Inflammatory macrophage treated with lipopolysaccharide for 1 hour (primary cell): ENCODE results near the gene NDUFS7.

ENCODE experiments used
- DNase-seq, 2 donors: peaks; one replicate each; pipeline ENCODE4 v3.0.0-alpha.2; 2020 to 2022

NDUFS7 gene

GRCh38 chr19:1386945-1387683 lies 3.4 kb downstream of the NDUFS7 start:
- no peak for DNase-seq

DNA sequence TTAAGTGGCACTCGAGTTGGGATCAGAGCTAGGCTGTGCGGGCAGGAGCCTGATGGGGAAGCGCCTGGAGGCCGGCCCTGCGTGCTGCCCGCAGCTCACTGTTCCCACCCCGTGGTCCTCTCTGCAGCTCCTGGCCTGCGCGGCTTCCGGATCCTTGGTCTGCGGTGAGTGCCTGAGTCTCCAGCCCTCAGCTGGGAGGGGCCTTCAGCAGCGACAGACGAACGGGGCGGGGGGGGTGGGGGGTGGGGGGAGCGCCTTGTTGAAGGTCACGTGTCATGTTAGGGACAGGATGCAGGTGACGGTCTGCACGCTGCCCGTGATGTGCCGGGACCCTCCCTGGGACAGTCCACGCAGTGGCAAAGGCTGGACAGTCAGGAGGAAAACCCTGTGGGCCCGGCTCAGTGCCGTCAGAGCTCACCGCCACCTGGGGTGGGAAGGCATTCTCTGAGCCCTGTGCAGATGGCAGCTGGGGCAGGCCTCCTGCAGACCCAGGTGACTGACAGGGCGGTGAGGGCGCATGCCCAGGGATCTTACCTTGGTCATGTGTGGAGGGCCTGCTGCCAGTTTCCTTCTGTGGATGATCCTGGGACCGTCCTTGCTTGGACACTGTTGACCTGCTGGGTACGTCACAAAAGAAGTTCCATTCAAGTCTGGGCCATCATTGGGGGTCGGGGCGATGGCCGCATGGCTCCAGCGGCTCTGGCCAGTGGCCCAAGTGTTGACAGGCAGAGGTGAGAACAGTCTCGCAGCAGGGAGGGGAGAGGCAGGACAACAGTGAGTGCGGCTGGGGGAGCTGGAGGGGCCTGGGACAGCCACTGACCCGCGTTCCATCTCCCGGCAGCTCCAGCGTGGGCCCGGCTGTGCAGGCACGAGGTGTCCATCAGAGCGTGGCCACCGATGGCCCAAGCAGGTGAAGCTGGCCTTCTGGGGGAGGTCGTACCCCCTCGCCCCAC lies 4.3 kb downstream of the NDUFS7 start:
- DNase-seq = no peak

GRCh38 chr19:1388637-1389026 lies 4.9 kb downstream of the NDUFS7 start:
- DNase-seq = no peak

DNA sequence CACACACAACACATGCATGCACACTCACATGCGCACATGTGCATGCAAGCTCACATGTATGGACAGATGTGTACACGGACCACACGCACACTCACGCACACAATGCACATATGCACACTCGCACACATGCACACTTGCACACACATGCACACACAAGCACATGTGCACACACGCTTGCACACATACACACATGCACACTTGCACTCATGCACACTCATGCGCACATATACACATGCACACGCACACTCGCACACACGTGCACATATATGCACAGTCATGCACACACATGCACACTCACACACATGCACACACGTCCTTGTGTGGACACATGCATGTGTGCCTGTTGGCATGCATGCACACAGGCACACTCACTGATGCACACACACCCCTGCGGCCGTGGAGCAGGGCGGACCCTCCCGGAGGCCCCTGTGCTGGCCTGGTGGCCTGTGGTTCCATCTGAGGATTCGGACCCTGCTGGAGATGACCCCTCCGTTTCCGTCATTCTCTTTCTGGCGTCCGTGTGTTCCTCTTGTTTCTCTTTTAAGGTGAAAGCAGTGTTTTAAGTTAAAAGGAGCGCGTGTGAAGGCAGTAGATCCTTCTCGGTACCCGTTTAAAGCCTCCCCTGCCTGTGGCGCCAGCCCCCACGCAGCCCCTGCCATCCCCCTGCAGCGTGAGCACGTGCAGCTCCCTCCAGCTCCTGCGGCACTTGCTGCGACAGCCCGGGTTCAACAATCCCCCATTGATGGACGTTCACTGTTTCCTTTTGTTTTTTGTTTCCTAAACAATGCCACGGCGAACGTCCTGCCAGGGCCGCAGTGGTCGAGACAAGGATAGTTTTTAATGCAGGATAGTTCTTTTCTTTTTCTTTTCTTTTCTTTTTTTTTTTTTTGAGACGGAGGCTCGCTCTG lies 5.6 kb downstream of the NDUFS7 start:
- DNase-seq = no peak

DNA sequence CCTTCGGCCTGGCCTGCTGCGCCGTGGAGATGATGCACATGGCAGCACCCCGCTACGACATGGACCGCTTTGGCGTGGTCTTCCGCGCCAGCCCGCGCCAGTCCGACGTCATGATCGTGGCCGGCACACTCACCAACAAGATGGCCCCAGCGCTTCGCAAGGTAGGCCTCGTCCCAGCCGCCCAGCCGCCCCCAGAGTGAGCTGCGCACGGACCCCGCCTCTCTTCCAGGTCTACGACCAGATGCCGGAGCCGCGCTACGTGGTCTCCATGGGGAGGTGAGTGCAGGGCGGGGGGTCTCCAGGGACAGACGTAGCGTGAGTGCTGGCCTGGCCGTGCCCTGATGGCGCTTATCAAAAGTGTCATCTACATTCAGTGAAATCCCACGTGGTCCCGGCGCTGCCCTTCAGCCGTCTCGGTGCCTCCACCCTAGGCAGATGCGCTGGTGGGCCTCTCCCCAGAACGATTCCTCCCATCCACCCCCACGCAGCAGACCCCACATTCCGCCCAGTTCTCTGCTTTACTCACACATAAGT lies 7.2 kb downstream of the NDUFS7 start:
- DNase-seq = no peak

GRCh38 chr19:1392407-1392806 lies 8.7 kb downstream of the NDUFS7 start:
- no peak for DNase-seq

- DNase-seq = no peak
These were observed 9.3 kb downstream of the NDUFS7 start for GRCh38 chr19:1392939-1393530.

DNA sequence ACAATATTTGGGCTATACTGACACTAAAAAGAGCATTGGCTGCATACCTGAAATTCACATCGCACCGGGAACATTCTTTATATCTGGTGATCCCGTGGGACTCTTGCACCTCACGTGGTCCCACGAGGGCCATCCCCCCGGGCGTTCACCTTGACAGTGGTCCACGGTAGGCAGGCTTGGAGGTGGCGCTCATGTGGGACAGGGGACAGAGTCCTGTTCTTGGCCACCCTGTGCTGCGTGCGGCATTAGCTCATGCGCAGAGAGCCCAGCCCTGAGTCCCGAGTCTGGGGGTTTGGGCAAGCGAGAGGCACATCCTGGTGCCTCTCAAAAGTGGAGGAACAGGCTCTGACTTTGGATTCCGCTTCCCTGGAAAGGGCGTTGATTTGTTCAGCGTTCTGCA lies 10.1 kb downstream of the NDUFS7 start:
- DNase-seq = no peak

- DNase-seq = no peak
These were observed 10.8 kb downstream of the NDUFS7 start for GRCh38 chr19:1394252-1395193.

GRCh38 chr19:1395194-1396018 lies 11.7 kb downstream of the NDUFS7 start:
- DNase-seq = no peak

DNA sequence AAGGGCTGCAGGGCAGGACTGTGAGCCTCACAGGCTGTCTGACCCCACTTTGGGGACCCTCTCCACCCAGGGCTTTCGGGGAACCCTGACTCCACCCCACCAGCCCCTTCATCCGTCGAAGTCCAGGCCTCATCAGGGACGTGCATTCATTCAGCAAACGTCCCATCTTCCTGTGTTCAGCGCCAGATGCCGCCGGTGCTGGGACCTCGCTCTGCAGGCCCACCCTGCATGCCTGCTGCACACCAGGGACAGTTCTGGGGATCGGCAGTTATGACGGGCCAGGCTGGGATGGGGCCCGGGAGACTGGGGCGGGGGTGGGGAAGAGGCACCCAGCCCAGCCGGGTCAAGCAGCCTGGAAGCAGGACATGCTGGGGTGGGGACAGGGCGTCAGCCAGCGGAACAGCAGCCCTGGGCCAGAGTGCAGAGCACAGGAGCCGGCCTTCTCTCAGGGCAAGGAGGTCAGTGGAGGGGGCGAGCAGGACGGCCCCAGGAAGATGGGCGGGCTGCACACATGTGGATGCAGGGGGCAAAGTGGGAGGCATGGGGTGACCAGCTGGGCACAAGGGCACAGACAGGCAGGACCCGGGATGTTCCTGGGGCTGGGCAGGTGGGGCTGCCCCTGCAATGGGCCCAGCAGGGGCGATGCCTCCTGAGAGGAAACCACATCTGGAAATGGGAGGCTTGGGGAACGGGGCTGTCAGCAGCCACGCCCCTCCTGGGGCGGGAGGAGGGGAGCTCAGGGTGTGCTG lies 12.5 kb downstream of the NDUFS7 start:
- no peak for DNase-seq

GRCh38 chr19:1396768-1397679 lies 13.3 kb downstream of the NDUFS7 start:
- no peak for DNase-seq

DNA sequence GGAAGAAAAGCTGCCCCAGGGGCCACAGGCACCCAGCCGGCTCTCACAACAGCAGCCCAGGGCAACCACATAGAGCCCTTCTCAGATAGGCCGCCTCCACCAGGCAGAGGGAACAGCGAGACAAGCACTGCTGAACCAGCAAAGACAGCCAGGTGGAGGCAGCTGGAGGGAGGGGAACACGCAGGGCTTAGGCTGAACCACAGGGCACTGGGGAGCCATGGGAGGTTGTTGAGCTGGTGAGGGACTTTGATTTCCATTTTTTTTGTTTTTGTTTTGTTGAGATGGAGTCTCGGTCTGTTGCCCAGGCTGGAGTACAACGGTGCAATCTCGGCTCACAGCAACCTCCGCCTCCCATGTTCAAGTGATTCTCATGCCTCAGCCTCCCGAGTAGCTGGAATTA lies 14.1 kb downstream of the NDUFS7 start:
- no peak for DNase-seq

- DNase-seq = no peak
These were observed 15.4 kb downstream of the NDUFS7 start for GRCh38 chr19:1399079-1399478.

DNA sequence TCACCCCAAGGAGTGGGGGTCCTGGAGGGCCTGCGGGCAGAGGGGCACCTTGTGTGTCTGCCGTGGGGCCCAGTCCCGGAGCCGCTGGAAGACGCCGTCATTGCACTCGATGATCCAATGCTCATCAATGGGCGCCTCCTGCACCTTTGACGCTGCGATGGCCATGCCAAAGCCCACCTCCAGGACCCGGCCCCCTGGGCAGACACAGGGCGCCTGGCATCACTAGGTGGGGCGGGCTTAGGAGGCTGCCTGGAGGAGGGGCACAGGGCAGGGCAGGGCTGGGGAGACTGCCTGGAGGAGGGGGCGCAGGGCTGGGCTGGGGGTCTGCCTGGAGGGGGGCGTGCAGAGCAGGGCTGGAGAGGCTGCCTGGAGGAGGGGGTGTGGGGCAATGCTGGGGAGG lies 16.0 kb downstream of the NDUFS7 start:
- DNase-seq = no peak

- no peak for DNase-seq
These were observed 16.8 kb downstream of the NDUFS7 start for GRCh38 chr19:1400281-1401137.
